GM19328 (cell line): Measurements from ENCODE around the gene IL3RA.
A peak's percentile ranks its signal among the peaks of the same experiment; 100 is the strongest.
"Not testable (repeated sequence)": the region's sequence is repeated elsewhere in the genome, so short reads cannot be mapped to it uniquely, and the experiment has no call there.

Experiments
- ATAC-seq: cut with Tn5 transposase; IDR thresholded peaks from one replicate; pipeline ENCODE4 v1.9.1; 2021; ENCODE audit warnings: mild to moderate bottlenecking, moderate library complexity; ENCODE audit not compliant: unreplicated experiment

The IL3RA gene

DNA sequence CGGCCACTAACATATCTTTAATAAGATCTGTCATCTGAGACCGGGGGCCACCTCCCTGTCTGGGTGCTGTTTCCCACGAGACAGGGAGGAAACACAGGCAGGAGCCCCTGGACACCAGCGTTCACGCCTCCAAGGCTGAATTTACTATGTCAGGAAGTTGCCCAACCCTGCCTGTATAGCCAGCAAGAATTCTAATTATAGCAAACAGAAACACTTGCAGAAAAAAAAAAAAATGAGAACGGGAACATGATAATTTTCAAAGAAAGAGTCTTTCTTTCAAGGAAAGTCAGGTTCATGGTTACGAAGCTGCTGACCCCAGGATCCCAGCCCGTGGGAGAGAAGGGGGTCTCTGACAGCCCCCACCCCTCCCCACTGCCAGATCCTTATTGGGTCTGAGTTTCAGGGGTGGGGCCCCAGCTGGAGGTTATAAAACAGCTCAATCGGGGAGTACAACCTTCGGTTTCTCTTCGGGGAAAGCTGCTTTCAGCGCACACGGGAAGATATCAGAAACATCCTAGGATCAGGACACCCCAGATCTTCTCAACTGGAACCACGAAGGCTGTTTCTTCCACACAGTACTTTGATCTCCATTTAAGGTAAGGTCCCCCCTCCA is at the start of gene IL3RA:
Gene IL3RA, plus strand, starts transcription at position 455 of the 613 bp plus-strand sequence. CDS start 4,981 bp downstream, outside the sequence.
- ATAC-seq: no peak

GRCh38 chrX:1289535-1289934 is 47.0 kb upstream of the IL3RA start:
- no peak for ATAC-seq

DNA sequence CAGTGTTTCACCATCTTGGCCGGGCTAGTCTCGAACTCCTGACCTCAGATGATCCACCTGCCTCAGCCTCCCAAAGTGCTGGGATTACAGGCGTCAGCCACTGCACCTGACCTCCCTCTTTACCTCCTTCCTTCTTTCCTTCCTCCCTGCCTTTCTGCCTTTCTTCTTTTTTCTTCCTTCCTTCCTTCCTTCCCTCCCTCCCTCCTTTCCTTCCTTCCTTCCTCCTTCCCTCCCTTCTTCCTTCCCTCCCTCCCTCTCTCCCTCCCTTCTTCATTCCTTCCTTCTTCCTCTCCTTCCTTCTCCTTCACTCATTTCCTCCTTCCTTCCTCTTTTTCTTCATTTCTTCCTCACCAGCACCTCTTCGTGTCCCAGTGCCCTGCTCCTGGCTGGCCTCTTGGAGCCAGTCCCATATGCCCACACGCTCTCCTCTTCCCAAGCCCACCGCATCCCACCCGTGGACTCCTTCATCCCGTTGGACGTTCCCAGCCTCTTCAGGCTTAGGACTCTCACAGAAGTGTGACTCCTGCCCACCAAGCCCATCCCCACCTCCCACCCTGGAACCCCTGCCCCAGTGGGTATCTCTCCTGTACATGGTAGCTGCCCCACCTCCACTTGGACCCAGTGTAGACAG is 45.4 kb upstream of the IL3RA start:
- no peak for ATAC-seq

DNA sequence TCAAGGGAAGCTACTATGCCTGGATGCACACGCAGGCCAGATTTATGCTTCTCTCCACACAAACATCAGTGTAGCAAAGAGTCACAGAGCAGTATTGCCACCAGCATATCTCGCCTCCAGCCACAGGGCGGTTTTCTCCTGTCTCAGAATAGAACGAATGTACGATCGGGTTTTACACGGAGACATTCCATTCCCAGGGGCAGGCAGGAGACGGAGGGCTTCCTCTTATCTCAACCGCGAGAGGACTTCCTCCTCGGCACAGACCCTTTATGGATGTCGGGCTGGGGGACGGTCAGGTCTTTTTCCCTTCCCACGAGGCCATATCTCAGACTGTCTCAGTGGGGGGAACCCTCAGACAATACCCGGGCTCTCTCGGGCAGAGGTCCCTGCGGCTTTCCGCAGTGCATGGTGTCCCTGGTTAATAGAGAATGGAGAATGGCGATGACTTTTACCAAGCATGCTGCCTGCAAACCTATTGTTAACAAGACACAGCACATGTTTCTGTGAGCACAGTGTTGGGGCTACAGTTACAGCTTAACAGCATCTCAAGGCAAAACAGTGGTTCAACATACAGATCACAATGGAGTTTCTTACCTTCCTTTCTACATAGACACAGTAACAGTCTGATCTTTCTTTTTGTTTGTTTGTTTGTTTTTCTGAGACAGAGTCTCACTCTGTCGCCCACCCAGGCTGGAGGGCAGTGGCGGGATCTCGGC is 43.9 kb upstream of the IL3RA start:
- no peak for ATAC-seq

DNA sequence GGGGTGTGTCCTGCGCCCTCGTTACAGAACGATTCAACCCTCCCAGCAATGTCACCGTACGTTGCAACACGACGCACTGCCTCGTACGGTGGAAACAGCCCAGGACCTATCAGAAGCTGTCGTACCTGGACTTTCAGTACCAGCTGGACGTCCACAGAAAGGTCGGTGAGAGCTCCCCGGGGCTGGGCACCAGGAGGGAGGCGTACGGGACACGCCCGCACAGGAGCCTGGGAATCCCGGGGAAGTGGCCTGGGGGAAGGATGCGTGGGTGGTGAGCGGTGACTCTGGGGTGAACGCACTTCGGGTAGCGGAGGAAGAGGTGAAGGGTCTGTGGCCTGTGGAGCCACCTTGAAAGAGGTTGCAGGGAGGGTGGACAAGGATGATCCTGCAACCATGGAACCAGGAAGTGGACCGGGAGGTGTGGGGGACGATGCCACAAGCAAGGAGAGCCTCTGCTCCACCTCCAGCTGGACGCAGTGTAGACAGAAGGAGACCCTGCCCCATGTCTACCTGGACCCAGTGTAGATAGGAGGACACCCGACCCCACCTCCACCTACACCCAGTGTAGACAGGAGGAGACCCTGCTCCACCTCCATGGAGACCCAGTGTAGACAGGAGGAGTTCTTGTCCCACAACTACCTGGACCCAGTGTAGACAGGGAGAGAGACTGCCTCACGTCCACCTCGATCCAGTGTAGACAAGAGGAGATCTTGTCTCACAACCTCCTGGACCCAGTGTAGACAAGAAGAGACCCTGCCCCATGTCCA is 42.1 kb upstream of the IL3RA start:
- ATAC-seq: no peak

DNA sequence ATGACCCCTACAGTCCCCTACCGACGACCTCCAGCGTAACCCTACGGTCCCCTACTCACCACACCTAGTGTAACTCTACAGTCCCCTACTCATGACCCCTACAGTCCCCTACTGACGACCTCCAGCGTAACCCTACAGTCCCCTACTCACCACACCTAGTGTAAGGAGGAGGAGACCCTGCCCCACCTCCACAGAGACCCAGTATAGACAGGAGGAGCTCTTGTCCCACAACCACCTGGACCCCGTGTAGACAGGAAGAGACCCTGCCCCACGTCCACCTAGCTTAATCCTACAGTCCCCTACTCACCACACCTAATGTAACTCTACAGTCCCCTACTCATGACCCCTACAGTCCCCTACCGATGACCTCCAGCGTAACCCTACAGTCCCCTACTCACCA is 41.0 kb upstream of the IL3RA start:
- no peak for ATAC-seq

GRCh38 chrX:1297591-1297990 is 39.0 kb upstream of the IL3RA start:
- not testable (repeated sequence) for ATAC-seq

GRCh38 chrX:1300449-1300848 is 36.1 kb upstream of the IL3RA start:
- ATAC-seq: no peak

- ATAC-seq: no peak
Measured at GRCh38 chrX:1305411-1305810, 31.2 kb upstream of the IL3RA start.

GRCh38 chrX:1306909-1307625 is 29.5 kb upstream of the IL3RA start:
- ATAC-seq: no peak

DNA sequence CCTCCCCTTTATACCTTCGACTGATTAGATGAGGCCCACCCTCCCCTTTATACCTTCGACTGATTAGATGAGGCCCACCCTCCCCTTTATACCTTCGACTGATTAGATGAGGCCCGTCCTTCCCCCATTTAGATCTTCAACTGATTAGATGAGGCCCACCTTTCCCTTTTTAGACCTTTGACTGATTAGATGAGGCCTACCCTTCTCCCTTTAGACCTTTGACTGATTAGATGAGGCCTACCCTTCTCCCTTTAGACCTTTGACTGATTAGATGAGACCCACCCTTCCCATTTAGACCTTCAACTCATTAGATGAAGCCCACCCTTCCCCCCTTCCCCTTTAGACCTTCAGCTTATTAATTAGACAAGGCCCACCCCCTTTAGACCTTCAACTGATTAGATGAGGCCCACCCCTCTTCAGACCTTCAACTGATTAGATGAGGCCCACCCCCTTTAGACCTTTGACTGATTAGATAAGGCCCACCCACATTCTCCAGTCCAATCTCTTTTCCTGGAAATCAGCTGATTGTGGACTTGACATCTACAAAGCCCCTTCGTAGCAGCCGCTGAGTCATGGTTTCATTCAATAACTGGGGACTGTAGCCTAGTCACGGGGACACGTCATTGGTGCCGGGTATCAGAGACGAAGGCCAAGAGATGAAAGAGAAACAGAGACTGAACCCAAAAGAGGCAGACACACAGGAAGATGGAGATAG is 28.8 kb upstream of the IL3RA start:
- ATAC-seq: no peak

DNA sequence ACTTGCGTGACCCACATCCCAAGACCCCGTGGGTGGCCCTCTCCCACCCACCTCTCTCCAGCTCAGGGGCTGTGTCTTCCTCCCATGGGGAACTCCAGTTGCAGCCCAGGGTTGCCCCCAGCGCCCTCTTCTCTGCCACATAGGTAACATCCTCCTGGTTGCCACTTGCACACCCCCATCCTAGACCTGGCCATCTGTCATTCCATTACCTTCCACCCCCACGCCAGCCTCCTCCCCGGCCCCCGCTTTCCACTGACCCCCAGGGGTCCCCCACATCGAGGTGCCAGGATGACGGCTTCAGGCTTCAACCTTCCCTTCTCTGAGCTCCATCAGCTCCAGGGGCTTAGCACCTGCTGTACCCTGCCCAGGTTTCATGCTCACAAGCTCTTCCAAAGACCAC is 28.1 kb upstream of the IL3RA start:
- no peak for ATAC-seq

DNA sequence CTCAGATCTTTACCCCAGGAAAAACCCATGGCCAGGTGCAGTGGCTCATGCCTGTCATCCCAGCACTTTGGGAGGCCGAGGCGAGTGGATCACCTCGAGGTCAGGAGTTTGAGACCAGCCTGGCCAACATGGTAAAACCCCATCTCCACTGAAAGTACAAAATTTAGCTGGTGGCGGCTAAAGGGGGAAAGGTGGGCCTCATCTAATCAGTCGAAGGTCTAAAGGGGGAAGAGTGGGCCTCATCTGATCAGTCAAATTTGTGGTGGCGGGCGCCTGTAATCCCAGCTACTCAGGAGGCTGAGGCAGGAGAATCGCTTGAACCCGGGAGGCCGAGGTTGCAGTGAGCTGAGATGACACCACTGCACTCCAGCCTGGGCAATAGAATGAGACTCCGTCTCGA is 27.7 kb upstream of the IL3RA start:
- not testable (repeated sequence) for ATAC-seq

GRCh38 chrX:1313788-1314187 is 22.8 kb upstream of the IL3RA start:
- ATAC-seq: no peak

- no peak for ATAC-seq
Measured at GRCh38 chrX:1316527-1316926, 20.1 kb upstream of the IL3RA start.

GRCh38 chrX:1321674-1322073 is 14.9 kb upstream of the IL3RA start:
- ATAC-seq: no peak

DNA sequence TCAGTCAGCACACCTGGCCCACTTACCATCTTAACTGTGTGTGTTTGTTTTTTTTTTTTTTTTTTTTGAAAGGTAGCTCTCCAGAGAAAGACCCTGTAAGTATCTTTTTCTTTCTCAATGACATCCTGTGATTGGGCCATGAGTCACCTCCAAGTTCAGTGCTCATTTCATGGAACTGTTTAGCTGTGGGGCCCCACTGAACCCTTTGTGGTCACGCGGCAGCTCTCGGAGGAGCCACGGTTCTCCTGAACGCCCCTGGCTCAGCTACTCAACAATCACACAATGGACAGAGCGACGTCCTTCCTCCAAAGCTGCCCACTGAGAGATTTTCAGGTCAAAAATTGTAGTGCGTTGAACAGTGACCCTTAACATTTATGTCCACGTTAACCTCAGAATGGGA is 14.2 kb upstream of the IL3RA start:
- no peak for ATAC-seq

- peak; percentile 52 for ATAC-seq
Measured at GRCh38 chrX:1323315-1323714, 13.3 kb upstream of the IL3RA start.

DNA sequence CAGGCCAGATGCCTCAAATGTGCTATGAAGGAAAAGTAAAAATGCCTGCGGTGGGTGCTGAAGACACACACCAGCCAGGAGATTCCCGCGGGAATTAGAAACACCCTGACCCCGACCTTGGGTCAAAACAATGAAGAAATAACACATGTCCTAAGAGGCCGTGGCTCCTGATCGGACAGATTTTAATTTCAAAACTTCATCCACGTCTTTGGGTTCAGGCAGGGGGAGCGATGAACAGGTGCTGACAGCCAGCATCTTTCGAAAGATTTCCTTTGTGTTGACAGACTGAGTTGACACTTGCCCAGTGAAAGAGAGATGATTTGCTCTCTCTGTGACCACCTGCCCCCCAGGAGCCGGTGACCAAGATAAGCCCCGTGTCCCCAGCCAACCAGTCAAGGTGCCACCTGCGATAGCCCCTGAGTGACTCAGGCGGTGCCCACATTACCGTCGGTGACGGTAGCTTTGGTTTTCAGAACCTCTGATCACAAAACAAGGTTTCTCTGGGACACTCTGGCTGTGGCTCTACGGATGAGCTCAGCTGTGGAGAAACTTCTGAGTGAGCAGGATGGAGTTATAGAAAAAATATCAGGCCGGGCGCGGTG is 11.0 kb upstream of the IL3RA start:
- ATAC-seq: no peak
